GM19455 (cell line): ENCODE results near the gene SIPA1L3.

Source experiments
- ATAC-seq: cut with Tn5 transposase; IDR thresholded peaks from one replicate; pipeline ENCODE4 v1.9.1; 2021; ENCODE audit not compliant: unreplicated experiment

SIPA1L3 gene

DNA sequence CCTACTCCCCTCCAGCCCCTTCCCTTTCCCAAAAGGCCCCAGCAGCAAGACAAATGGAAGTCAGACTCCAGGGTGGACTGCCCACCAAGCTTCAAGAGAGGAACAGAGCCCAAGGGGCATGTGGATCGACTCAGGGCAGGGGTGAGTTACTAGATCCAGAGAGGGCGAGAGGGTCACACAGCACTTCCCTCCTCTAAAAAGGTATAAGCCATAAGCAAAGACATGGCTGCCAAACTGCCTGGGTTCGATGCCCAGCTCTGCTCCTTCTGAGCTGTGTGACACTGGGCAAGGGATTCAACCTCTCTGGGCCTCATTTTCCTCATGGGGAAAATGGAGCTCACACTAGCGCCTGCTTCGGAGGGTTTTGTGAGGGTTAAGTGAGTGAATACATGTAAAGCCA, 345.4 kb downstream of the SIPA1L3 start:
- no peak for ATAC-seq

DNA sequence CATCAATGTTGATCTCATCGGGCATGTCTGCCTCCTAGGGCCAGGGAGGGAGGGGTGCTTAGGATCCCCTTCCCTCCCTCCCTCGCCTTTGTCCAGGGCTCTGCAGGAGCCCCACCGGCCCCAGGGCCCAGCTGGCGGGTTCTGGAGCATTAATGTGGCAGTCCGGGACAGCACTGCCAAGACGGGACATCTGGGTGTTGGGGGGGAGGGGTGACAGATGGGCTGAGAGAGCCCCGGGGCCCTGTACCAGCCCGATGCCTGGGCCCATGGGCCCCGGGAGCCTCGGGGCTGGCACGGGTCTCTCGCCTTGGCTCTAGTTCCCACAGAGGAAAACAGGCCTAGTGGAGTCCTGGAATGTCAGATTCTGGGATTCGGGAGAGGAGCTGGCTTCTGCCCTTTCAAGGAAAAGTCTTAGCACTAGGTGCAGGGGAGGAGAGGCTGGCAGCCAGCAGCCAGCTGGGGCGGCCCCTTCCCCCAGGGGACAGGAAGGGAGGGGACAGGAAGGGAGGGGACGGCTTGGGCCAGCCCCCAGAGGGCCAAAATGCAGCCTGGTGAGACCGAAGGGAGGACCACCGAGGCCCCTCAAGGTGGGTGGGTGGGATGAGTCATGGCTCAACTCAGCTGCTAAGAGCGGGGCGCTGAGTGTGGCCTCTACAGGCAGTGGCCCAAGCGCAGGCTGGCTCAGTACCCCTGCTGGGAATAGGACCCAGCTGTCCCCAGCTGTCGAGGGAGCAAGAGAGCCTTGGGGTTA, 346.1 kb downstream of the SIPA1L3 start:
- no peak for ATAC-seq

DNA sequence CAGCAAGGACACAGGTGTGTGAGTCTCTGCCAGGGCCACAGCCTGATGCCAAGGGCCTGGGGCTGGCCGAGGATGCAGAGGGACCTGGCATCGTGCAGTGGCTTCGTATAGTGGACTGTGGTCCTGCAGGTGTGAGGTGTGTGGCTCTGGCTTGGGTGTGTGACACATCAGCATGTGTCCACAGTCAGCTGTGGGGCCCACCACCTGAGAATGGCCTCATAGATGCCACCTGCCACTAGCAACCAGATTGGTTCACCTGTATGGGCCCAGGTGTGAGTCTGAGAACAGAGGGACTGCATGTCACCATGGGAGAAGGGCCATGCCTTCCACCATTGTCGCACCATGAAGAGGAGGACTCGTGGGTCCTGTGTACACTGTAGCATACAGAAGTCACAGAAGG, 346.8 kb downstream of the SIPA1L3 start:
- ATAC-seq: no peak

DNA sequence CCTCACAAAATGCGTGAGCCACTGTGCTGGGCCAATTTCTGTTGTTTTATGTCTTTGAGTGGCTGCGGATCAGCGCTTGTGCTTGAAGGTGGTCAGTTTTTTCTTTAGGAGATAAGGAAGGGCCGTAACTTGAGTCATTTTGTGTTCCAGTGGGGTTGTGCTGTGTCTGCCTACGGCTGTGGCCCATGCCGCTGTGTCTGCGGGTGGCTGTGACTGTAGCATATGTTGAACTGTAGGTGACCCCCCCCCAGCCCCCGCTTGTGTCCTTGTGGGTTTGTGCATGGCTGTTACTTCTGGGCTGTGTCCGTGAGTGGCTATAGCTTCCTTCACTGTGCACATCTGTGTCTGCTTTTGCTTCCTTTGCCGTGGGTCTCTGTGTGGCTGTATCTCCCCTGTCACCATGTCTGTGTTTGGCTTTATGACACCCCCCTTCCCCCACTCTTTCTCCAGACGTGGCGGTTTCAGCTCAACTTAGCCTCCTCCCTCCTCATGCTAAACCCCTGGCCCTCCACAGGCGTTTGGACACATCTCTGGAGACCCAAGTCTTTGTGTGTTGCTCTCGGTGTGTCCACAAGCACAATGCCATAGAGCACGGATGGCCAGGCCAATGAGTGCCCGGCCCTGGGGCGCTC, 348.5 kb downstream of the SIPA1L3 start:
- no peak for ATAC-seq
